Measurements from ENCODE around the gene FER1L5.
"Not testable (repeated sequence)": the region's sequence is repeated elsewhere in the genome, so short reads cannot be mapped to it uniquely, and the experiment has no call there.

FER1L5 gene

DNA sequence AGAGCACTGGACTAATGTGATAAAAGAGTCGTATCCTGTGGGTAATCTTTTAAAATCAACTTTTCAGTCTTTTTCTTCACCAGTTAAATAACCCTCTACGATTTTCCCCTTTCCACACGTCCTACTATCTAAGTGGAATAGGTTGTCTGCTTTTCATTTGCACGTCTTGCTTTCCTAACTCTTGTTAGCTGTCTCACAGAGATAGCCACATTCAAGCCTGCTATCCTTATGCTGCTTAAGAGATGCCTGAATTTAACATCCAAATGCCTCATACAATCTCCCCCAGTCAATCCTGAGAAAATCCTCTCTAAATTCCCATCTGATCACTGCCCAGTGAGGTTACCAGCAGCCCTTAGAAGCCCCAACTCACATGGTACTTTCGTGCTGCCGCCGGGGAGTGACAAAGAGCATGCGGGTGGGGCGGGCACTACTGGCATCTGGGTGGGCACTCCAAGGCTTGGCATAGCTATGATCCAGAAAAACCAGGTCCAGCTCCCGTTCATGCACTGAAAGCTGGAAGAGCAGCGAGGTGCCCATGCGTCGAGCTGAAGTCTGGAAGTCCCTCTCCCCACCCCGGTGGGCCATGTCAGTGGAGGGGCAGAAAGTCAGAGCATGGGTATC is 5.9 kb upstream of the FER1L5 start:
- DNase-seq (ENCODE audit: low read depth in 1 of 2, low spot score in 1 of 2) = no peak

DNA sequence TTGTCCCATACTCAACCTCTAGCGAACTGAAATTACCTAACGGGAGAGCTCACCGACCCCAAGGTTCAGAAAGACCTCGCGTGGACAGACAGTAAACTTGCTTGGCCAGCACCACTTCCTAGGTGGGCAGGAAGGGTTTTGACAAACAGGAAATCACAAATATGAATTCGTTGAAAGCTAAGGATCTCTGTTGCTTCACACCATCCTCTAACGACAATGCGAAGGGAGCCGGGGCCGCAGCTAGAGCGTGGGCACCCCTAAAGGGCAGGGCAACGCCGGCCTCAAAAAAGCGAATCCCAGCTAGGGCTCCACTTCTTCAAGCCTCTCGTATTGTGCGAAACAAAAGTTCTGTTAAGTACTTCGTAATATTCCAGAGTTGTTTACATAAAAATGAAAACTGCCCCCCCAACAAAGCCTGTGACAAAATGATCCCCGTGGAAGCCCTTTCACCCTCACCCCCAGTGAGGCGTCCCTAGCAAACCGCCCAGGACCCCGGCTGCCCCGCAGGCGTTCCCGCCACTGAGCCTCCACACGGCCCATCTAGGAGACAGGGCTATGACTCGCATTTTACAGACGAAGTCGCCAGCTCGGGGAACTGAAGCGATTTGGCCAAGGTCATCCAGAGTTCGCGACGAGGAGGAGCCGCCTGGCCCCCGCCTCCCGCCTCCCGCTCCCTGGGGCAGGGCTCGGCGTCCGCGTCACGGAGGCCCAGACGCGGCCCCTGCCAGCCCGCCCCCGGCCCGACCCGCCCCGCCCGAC is 5.0 kb upstream of the FER1L5 start:
- peak; percentile 57 to 67 for DNase-seq (ENCODE audit: low read depth in 1 of 2, low spot score in 1 of 2)

- peak; percentile 83 to 87 for DNase-seq (ENCODE audit: low read depth in 1 of 2, low spot score in 1 of 2)
These were observed 4.1 kb upstream of the FER1L5 start, which contains the start of gene KANSL3 for GRCh38 chr2:96638144-96639121. KANSL3 (minus strand) TSS chr2:96638312; CDS start chr2:96637135, 1,177 bp downstream.

GRCh38 chr2:96647681-96648080 is 5.1 kb downstream of the FER1L5 start:
- no peak for DNase-seq (ENCODE audit: low read depth in 1 of 2, low spot score in 1 of 2)

DNA sequence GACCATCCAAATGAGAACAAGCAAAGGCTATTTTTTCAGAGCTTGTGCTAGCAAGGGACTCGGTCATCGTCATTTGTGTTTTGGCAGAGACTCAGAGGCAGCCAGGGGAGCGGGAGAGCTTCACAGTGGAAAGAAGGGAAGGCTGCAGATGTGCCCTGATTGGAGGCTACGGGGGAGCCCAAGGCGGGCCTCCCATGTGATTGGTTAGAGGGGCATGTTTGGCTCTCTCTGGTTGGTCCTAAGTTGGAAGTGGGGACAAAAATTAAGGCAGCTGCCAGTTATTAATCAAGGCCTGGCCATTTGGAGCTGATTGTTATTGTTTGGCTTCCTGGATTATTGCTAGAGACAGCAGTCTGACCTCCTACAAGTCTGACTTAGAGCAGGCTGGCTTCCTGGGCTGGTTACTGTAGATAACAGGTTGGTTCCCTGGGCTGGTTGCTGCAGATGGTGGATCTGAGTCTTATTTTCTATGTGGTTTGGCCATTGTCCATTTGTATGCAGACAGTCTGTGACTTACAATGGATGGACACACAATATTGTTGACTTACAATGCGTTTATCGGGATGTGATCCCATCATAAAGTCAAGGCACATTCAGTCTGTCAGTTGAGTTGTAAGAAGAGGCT is 5.9 kb downstream of the FER1L5 start:
- no peak for DNase-seq (ENCODE audit: low read depth in 1 of 2, low spot score in 1 of 2)

DNA sequence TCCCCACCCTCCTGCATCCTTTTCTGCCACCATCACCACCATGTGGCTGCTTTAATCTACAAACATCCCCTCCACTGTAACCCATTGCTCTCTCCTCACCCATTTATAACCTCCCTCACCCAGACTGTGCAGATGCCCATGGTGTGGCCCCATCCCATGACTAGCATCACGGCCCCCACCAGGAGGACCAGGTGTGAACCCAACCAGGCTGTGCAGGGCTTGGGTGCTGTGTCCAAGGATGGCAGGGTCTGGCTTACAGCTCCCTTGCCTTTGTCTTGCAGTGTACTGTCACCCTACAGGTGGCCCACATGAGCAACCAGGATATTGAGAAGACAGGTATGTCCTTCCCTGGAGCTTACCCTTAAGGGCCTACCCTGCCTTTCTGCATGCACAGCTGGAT is 6.8 kb downstream of the FER1L5 start:
- DNase-seq (ENCODE audit: low read depth in 1 of 2, low spot score in 1 of 2) = no peak

DNA sequence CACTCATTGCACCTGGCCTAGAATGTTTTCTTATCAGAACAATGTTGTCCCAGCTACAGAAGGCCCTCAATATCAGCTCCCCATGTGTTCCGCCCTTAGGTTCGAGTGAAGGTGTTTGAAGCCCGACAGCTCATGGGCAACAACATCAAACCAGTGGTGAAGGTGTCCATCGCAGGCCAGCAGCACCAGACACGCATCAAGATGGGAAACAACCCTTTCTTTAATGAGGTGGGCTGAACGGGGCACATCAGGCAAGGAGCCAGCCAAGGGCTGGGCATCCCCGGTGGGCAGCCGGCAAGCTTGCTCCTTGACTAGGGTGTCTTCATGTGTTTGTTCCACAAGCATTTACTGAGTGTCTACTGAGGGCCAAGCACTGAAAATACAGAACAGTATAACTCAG is 9.2 kb downstream of the FER1L5 start:
- DNase-seq (ENCODE audit: low read depth in 1 of 2, low spot score in 1 of 2) = no peak

GRCh38 chr2:96654791-96655190 is 12.2 kb downstream of the FER1L5 start:
- not testable (repeated sequence) for DNase-seq (ENCODE audit: low read depth in 1 of 2, low spot score in 1 of 2)

DNA sequence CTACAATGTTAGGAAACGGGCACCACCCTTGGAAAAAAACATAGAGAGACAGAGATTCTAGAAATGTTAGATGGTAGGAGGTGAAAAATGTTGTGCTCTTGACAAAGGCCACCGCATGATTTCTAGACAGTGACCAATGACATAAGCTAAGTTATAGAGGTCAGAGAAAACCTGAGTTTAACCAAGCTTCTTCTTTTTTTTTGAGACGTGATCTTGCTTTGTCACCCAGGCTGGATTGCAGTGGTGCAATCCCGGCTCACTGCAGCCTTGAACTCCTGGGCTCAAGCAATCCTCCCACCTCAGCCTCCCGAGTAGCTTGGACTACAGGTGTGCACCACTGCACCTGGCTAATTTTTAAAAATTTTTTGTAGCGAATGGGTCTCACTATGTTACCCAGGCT is 13.0 kb downstream of the FER1L5 start:
- no peak for DNase-seq (ENCODE audit: low read depth in 1 of 2, low spot score in 1 of 2)

GRCh38 chr2:96656540-96656939 is 14.0 kb downstream of the FER1L5 start:
- DNase-seq (ENCODE audit: low read depth in 1 of 2, low spot score in 1 of 2) = no peak

DNA sequence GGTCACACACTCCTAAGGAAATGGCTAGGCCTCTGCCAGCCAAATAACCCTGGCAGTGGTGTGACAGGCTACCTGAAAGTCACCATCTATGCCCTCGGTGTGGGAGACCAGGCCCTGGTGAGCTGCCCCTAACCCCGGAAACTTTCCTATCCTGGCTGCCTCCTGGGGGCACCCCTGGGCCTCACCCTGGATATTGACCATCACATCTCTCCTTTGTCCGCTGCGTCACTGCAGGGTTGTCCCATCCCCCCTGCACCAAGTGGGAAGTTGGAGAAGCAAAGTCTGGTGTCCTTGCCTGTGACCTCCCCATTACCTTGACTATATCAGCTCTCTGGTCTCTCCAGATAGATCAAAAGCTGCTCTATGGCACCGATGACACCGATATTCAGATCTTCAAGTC is 18.8 kb downstream of the FER1L5 start:
- no peak for DNase-seq (ENCODE audit: low read depth in 1 of 2, low spot score in 1 of 2)

DNA sequence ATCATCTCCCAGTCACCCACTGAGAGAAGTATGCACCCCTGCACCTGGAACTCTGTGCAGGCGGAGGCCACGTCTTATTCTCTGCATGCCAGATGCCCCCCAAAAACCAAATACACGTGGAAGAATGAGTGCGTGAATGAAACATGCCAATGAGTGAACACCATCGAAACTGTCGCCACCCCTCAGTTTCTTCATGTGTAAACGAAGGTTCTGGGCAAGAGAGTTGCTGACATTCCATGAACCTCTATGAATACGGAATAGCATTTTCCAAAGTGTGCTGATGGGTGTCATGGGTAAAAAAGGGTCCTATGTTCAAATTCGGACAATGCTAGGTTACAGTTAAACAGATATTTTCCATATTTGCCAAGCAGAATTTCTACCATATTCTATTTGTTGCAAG is 19.8 kb downstream of the FER1L5 start:
- DNase-seq (ENCODE audit: low read depth in 1 of 2, low spot score in 1 of 2) = no peak

DNA sequence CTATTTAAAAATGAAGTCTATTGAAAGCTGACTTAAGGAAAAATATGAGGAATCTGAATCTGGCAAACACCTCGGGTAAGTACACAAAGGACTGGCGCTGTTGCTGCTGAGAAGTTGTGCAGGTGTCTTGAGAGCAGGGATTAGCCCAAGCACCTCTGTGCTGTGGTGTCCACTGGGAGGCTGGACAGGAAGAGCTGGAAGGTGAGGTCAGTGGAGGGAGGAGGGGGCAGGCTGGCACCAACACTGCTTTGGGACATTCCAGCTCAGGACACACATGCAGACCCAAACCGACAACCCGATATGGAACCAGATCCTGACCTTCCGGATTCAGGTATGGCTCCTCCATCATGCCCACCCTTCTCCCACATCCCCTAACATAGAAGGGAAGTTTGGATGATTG is 20.6 kb downstream of the FER1L5 start:
- DNase-seq (ENCODE audit: low read depth in 1 of 2, low spot score in 1 of 2) = no peak

DNA sequence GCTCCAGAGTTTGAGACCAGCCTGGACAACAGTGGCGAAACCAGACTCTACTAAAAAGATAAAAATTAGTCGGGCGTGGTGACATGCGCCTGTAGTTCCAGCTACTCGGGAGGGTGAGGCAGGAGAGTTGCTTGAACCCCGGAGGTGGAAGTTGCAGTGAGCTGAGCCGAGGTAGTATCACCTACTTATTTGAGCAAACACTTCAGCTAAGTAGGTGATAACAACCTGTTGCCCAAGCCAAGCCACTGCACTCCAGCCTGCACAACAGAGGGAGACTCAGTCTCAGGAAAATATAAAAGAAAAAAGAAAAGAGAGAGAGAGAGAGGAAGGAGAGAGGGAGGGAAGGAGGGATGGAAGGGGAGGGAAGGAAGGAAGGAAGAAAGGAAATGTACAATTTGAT is 21.3 kb downstream of the FER1L5 start:
- no peak for DNase-seq (ENCODE audit: low read depth in 1 of 2, low spot score in 1 of 2)

DNA sequence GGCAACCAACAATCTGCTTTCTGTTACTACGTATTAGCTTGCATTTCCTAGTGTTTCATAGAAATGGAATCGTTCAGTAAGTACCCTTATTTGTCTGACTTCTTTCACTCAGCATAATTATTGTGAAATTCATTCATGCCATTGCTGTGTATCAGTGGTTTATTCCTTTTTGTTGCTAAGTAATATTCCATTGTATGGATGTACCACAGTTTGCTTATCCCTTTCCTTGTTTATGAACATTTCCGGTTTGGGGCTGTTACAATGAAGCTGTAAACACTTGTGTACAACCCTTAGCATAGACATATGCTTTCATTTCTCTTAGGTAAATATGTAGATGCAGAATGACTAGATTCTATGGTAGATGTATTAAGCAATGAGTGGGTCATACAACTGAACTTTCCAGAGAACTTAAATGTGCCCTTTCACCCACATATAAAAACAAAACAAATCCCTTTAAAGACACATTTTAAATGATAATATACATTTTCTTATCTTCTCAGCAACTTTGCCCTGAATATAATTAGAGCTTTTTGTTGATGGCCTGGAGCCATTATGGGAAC is 21.9 kb downstream of the FER1L5 start:
- no peak for DNase-seq (ENCODE audit: low read depth in 1 of 2, low spot score in 1 of 2)

- DNase-seq (ENCODE audit: low read depth in 1 of 2, low spot score in 1 of 2) = no peak
These were observed 22.6 kb downstream of the FER1L5 start for GRCh38 chr2:96665083-96665569.

DNA sequence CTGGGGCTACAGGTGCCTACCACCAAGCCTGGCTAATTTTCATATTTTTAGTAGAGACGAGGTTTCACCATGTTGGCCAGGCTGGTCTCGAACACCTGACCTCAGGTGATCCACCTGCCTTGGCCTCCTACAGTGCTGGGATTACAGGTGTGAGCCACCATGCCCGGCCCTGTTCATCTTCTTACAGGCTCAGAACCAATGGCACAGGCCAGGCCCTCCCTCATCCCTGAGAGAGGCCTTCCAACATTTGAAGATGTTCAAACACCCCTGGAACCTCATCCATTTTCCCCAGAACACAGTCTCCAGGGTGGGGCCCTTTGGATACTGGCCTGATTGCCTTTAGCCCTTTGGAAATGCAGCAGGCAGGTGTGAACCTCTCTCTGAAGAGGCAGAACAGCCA is 23.2 kb downstream of the FER1L5 start:
- not testable (repeated sequence) for DNase-seq (ENCODE audit: low read depth in 1 of 2, low spot score in 1 of 2)

GRCh38 chr2:96668771-96669170 is 26.2 kb downstream of the FER1L5 start:
- no peak for DNase-seq (ENCODE audit: low read depth in 1 of 2, low spot score in 1 of 2)

GRCh38 chr2:96669539-96670215 is 27.1 kb downstream of the FER1L5 start:
- no peak for DNase-seq (ENCODE audit: low read depth in 1 of 2, low spot score in 1 of 2)

DNA sequence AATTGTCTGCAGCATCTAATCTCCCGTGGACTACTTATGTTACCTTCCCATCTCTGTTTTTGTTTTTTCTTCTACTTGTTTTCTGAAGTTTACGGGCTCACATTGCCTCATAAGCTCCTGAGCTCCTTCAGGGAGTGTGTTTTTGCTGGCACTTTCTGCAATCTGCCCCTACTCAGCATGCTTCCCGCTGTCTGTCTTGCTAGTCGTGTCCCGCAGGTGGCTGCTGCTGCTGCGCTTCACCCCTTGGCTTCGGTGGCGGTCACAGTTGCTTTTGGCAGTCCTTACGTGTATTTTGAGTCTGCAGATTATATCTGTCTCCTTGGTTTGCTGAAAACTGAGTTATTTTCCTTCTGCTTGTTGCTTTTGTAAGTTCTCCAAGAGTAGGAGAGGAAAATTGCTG is 37.3 kb downstream of the FER1L5 start:
- no peak for DNase-seq (ENCODE audit: low read depth in 1 of 2, low spot score in 1 of 2)
